A204.1 (cell line): ENCODE data around the gene SLC29A3.

Source experiments
- FAIRE-seq: peaks from 2 replicates; lab custom pipeline; 2012; peaks lifted over from hg19 to GRCh38; lab: Jason Lieb, UNC

SLC29A3 gene

GRCh38 chr10:71324743-71325142, 5.7 kb downstream of the SLC29A3 start:
- FAIRE-seq: no peak

- FAIRE-seq: no peak
These were observed 6.2 kb downstream of the SLC29A3 start for GRCh38 chr10:71325267-71325666.

DNA sequence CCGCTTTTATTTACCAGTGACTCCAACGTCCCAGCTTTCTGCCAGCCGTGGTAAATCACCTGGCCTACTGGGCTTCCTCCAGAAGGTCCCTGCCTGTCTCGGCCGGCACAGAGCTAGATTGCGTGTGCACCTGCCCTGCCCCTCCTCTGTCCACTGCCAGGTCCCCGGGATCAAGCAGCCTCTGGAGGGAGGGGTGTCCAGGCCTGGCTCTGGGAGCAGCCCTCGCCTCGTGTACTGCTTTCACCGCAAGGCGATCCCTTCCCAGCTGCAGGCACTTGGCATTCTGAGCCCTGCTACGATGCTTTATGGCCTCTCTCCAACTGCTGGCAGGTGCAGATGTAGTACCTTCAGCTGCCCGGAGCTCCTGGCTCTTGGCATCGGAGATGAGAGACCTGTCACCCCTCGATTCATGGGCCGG, 7.4 kb downstream of the SLC29A3 start:
- no peak for FAIRE-seq

DNA sequence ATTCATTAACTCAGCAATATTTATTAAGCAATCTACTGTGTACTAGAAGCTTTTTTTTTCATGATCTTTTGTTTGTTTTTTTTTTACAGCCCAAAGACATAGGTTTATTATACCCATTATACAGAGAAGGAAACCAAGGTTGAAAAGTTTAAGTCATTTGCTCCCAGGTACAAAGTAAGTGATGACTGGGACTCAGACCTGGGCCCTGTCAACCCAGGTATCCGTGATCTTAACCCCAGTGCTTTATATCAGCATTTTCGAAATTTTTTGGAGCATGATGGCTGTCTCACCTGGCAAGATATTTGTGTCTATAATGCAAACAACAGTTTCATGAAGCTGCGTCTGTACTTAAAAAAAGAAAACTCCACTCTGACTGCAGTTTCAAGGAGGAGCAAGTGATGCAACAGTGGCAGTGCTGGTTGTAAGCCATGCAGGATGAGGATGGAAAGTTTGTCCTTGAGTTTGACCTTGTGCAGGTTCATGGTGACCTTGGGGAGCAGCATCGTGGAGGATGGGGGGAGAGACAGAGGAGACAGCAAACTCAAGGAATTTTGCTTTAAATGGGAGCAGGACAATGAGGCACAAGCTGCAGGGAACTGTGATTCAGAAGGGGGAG, 11.8 kb downstream of the SLC29A3 start:
- no peak for FAIRE-seq

GRCh38 chr10:71331736-71332135, 12.7 kb downstream of the SLC29A3 start:
- no peak for FAIRE-seq

GRCh38 chr10:71332466-71332865, 13.4 kb downstream of the SLC29A3 start:
- no peak for FAIRE-seq

DNA sequence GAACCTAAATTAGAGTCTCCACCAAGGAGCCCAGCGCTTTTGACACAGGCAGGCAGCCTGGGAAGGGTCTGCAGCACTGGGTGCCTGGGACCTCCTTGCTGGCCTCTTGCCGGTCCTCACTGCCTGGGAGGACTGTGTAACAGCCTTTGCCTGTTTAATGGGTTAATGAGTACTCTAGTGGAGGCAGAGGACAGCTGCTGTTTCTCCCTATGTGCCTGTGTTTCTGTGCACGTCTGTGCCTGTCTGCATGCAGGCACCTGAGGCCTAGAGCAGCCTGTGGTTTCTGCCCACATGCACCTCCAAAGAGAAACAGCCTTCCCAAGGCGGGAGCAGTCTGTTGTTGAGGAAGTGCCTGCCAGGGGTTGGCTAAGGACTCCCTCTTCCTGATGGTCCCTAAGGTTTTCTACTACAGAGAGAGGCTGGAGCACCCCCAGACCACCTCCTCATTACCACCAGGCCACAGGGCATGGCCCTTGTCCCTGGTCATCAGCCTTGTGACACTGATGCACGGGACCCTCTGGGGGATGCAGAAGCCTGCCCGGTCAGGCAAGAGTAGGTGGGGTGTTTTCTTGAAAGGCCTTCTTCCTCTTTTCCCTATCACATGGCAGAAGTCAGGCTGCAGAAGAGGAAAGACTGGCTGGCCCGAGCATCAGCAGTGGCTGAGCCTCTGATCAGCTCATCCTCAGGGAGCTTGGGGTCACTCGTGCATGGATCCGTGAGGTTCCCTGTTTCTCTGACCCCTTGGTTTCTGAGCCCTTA, 14.2 kb downstream of the SLC29A3 start:
- FAIRE-seq: no peak

GRCh38 chr10:71334221-71334791, 15.2 kb downstream of the SLC29A3 start:
- FAIRE-seq: no peak

- FAIRE-seq: no peak
These were observed 16.2 kb downstream of the SLC29A3 start for GRCh38 chr10:71335173-71335708.

DNA sequence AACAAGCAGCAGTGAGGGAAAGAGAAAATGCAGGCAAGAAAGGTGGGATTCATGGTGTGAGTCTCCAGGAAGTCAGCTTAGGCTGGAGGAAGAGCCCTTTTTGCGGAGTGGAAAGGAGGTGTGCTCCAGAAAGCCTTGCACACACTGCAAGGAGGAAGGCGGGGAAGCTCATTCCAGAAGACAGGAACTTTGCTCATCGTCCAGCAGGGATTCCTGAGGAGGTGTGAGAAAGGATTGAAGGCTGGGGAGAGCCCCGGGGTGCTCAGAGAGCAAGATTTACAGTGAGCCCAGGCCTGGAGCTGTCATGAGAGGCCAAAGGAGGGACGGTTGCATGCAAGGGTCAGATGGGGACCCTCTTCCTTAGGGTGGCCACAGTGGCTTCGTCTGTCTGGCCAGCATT, 17.6 kb downstream of the SLC29A3 start:
- FAIRE-seq: no peak

DNA sequence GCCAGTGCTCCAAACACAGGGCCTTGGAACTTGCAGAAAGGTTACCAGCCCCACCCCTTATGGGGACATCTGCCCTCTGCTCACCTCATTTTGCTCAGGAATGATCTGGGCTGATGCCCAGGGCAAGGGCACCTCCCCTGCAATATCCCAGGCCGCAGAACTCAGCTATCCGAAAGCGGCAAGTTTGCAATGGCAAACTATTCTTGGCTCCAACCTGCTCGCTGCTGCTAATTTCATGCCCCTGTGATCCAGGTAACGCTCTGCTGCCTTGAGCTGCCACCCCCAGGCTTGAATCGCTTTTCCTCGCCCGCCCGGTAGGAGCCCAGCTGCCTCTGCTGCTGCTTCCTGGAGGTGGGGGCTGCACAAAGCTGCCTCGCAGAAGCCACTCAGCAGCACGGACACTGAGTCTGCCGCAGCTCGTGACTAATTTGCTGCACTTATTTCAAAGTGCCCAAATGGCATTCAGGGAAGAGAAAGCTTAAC, 18.2 kb downstream of the SLC29A3 start:
- no peak for FAIRE-seq

GRCh38 chr10:71338728-71339495, 19.9 kb downstream of the SLC29A3 start:
- FAIRE-seq: no peak

- FAIRE-seq: no peak
These were observed 20.9 kb downstream of the SLC29A3 start for GRCh38 chr10:71339796-71340589.

GRCh38 chr10:71342573-71343391, 23.7 kb downstream of the SLC29A3 start:
- FAIRE-seq: no peak

- no peak for FAIRE-seq
These were observed 24.3 kb downstream of the SLC29A3 start for GRCh38 chr10:71343392-71343773.

DNA sequence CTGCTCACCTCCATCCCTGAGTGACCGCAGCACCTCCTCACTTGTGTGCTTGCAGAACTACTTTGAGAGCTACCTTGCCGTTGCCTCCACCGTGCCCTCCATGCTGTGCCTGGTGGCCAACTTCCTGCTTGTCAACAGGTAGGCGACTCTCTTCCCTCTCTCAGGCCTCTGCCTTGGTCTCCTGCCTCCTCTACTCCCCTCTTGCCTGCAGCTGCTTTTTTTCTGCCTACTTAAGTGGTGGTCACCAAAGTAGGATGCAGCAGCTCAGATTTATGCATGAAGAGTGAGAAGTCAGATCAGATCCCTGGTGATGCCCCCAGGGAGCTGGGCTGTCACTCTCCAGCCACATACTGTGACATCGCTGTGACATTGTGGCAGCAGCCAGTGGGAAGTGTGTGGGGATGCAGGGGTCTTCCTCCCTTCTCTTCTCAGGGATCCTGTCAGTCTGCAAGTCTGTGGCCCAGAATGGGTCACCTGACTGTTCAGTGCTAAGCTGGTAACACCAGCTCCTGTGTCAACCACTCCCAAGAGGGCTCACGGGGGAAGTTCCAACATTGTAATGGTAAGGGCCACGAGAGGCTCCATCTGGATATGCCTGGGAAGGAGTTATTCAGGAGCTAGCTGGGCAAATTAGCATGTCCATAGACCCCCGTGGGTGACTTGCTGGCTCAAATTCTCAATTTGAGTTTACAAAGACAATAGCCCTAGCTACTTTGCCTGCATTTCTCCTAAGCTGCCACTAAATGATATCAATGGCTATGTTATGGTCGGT, 25.3 kb downstream of the SLC29A3 start:
- no peak for FAIRE-seq

DNA sequence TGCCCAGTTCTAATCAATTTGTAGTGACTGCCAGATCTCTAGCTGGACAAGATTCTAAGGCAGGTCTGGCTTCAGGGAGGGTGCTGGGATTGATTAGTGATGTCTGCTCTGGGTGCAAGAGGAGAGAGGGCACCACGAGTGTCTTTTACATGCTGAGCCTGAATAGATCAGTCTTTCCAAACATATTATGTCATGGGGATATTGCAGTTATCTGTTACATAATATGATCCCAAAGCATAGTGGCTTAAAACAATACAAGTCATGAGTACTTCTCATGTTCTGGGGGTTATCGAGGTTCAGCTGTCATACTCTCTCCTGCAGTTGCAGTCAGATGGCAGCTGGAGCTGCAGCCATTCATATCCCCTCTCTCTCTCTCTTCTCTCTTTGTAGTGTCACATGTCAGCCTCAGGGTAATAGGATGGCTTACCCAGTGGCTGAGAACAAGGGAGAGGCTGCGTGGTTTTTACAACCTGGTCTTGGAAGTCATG, 26.0 kb downstream of the SLC29A3 start:
- no peak for FAIRE-seq

DNA sequence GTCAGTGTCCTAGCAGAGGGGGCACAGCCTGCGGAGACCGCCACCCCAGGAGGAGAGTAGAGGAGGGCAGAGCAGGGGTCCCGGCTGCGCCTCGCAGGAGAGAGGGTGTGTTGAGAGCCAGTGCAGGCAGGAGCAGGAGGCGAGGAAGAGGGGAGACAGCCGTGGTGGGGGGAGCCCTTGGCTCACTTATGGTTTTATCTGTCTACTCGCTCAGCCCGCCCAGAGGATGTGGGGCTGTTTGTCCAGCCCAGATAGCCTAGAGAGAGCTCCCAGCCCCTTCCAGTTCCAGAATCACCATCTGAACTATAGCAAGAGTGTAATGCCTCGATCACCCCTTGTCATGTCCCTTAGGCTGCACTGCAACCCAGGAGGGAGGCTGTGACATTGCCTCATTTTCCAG, 26.6 kb downstream of the SLC29A3 start:
- FAIRE-seq: no peak

- no peak for FAIRE-seq
These were observed 27.7 kb downstream of the SLC29A3 start for GRCh38 chr10:71346731-71347130.
